ENCODE measurements around the gene EVA1B.

DNA sequence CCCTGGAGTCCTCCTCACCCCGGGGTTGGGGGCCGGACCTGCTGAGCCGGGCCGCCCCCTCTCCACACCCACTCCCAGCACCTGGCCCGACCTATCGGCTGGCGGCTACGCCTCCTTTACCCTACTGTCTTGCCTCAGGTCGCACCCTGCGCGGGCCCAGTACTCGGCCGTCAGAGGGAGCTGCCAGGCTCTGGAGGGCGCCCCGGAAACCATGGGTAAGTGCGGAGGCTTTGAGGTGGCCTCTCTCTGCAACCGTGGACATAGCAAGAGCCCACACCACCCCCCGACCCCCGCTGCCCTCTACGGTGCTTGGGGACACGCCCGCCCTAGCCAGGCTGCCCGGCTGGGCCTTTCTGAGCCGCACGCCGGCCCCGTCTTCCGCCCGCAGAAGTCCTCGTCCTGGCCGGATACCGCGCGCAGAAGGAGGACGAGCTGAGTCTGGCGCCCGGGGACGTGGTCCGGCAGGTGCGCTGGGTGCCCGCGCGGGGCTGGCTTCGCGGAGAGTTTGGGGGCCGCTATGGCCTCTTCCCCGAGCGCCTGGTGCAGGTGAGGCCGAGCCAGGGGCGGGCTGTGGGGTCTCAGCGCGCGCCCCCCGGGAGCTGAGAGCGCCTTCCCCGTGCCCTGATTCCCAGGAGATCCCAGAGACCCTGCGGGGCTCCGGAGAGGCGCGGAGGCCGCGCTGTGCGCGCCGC lies 17.1 kb downstream of the EVA1B start, which contains the start of gene SH3D21:
- TF ChIP-seq, protein P1, sequence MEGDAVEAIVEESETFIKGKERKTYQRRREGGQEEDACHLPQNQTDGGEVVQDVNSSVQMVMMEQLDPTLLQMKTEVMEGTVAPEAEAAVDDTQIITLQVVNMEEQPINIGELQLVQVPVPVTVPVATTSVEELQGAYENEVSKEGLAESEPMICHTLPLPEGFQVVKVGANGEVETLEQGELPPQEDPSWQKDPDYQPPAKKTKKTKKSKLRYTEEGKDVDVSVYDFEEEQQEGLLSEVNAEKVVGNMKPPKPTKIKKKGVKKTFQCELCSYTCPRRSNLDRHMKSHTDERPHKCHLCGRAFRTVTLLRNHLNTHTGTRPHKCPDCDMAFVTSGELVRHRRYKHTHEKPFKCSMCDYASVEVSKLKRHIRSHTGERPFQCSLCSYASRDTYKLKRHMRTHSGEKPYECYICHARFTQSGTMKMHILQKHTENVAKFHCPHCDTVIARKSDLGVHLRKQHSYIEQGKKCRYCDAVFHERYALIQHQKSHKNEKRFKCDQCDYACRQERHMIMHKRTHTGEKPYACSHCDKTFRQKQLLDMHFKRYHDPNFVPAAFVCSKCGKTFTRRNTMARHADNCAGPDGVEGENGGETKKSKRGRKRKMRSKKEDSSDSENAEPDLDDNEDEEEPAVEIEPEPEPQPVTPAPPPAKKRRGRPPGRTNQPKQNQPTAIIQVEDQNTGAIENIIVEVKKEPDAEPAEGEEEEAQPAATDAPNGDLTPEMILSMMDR (conservative IDR thresholded peaks at IDR 0.05): no peak
- TF ChIP-seq EZH2 (IDR thresholded peaks at IDR 0.05; ENCODE audit: low read depth): no peak
